ENCODE measurements around the gene WBP2. TPM values are rescaled to one million over a fixed set of nuclear protein-coding genes. Genes with fewer than 3 reads are reported as not detected.
A peak's percentile ranks its signal among the peaks of the same experiment; 100 is the strongest.

The WBP2 gene
- total RNA-seq, 2 donors from 2014 or later, result 74.3 to 82.7 TPM

GRCh38 chr17:75839942-75840798, 15.0 kb downstream of the WBP2 start:
- H3K36me3 ChIP-seq (ENCODE audit: control insufficient read depth, insufficient read depth, low read length), result no peaks in the 10 kb centered on the region
- H3K27me3 ChIP-seq (ENCODE audit: control insufficient read depth, insufficient read depth, low read length, poor library complexity, severe bottlenecking), result no peaks in the 10 kb centered on the region
- Mint-ChIP-seq H3K4me3 (no peak overlapping the region), H3K36me3 (ENCODE audit: low read depth) (no peaks in the 10 kb centered on the region), H3K27ac (no peak overlapping the region), H3K9me3 (no peaks in the 10 kb centered on the region), H3K4me1 (no peaks in the 10 kb centered on the region), H3K27me3 (ENCODE audit: insufficient read depth) (no peaks in the 10 kb centered on the region)
- 93% methylated on average over 16 to 36 of the region's 36 CpGs for WGBS, 2 experiments (ENCODE audit: insufficient coverage in 1 of 2, insufficient read length in 1 of 2)
- no peak for DNase-seq
- H3K4me3 ChIP-seq (ENCODE audit: low read length), result no peak overlapping the region
- no peak overlapping the region for H3K27ac ChIP-seq (ENCODE audit: low read depth, low read length)
- TF ChIP-seq CTCF (conservative IDR thresholded peaks at IDR 0.05), result no peak
- no peaks in the 10 kb centered on the region for H3K4me1 ChIP-seq (ENCODE audit: control insufficient read depth, insufficient read depth, low read length)
- no peak overlapping the region for H3K9ac ChIP-seq (ENCODE audit: extremely low read depth, low read length, poor library complexity, severe bottlenecking)
- H3K9me3 ChIP-seq (ENCODE audit: control insufficient read depth, low read length), result no peaks in the 10 kb centered on the region

GRCh38 chr17:75838410-75838809, 16.7 kb downstream of the WBP2 start:
- H3K27me3 ChIP-seq (ENCODE audit: control insufficient read depth, insufficient read depth, low read length, poor library complexity, severe bottlenecking), result no peaks in the 10 kb centered on the region

DNA sequence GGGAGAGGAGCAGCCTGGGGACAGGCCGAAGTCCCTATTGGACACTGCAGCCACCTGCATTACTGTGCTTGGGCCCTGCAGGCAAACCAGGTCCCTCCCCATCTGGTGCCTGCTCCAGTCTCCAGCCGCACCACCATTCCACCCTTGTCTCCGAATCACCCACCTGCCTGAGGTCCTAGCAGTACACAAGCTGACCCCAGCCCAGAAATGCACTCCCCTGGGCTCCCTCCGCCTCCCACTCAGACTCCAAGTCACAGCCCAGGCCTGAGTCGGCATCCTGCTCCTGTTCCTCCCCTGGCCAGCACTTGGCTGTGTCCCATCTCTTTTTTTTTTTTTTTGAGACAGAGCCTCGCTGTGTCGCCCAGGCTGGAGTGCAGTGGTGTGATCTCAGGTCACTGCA, 17.2 kb downstream of the WBP2 start:
- peak overlapping the region; percentile 21 for H3K27ac Mint-ChIP-seq
- H3K36me3 Mint-ChIP-seq (ENCODE audit: low read depth), result no peaks in the 10 kb centered on the region
- no peak for TF ChIP-seq CTCF (conservative IDR thresholded peaks at IDR 0.05)
- no peak overlapping the region for H3K9ac ChIP-seq (ENCODE audit: extremely low read depth, low read length, poor library complexity, severe bottlenecking)
- 95 to 96% methylated on average over 4 to 7 of the region's 7 CpGs for WGBS, 2 experiments (ENCODE audit: insufficient coverage in 1 of 2, insufficient read length in 1 of 2)
- no peaks in the 10 kb centered on the region for H3K27me3 Mint-ChIP-seq (ENCODE audit: insufficient read depth)
- H3K27me3 ChIP-seq (ENCODE audit: control insufficient read depth, insufficient read depth, low read length, poor library complexity, severe bottlenecking), result no peaks in the 10 kb centered on the region
- H3K4me1 Mint-ChIP-seq, result peaks cover 4% of the 10 kb centered on the region
- no peak overlapping the region for H3K4me3 Mint-ChIP-seq
- no peaks in the 10 kb centered on the region for H3K36me3 ChIP-seq (ENCODE audit: control insufficient read depth, insufficient read depth, low read length)
- H3K4me3 ChIP-seq (ENCODE audit: low read length), result no peak overlapping the region
- DNase-seq, result no peak
- no peaks in the 10 kb centered on the region for H3K9me3 ChIP-seq (ENCODE audit: control insufficient read depth, low read length)
- H3K4me1 ChIP-seq (ENCODE audit: control insufficient read depth, insufficient read depth, low read length), result no peaks in the 10 kb centered on the region
- no peaks in the 10 kb centered on the region for H3K9me3 Mint-ChIP-seq
- no peak overlapping the region for H3K27ac ChIP-seq (ENCODE audit: low read depth, low read length)

More at GRCh38 chr17:75838410-75838809, 16.7 kb downstream of the WBP2 start:
- TF ChIP-seq CTCF (conservative IDR thresholded peaks at IDR 0.05), result no peak
- no peak overlapping the region for H3K27ac ChIP-seq (ENCODE audit: low read depth, low read length)
- WGBS, 2 experiments (ENCODE audit: insufficient coverage in 1 of 2, insufficient read length in 1 of 2), result 93 to 94% methylated on average over 13 to 15 of the region's 15 CpGs
- no peaks in the 10 kb centered on the region for H3K36me3 ChIP-seq (ENCODE audit: control insufficient read depth, insufficient read depth, low read length)
- no peaks in the 10 kb centered on the region for H3K36me3 Mint-ChIP-seq (ENCODE audit: low read depth)
- no peaks in the 10 kb centered on the region for H3K9me3 Mint-ChIP-seq
- H3K27me3 Mint-ChIP-seq (ENCODE audit: insufficient read depth), result no peaks in the 10 kb centered on the region
- H3K9me3 ChIP-seq (ENCODE audit: control insufficient read depth, low read length), result no peaks in the 10 kb centered on the region
- H3K27ac Mint-ChIP-seq, result no peak overlapping the region
- no peak for DNase-seq
- no peaks in the 10 kb centered on the region for H3K4me1 ChIP-seq (ENCODE audit: control insufficient read depth, insufficient read depth, low read length)
- no peak overlapping the region for H3K4me3 ChIP-seq (ENCODE audit: low read length)
- H3K4me1 Mint-ChIP-seq, result no peaks in the 10 kb centered on the region
- H3K9ac ChIP-seq (ENCODE audit: extremely low read depth, low read length, poor library complexity, severe bottlenecking), result no peak overlapping the region
- H3K4me3 Mint-ChIP-seq, result no peak overlapping the region
